Measurements from ENCODE around the gene SERGEF.

Gene SERGEF

GRCh38 chr11:17985517-17985916, 27.3 kb downstream of the SERGEF start:
- no peak for TF ChIP-seq ZNF274 (IDR thresholded peaks at IDR 0.05; ENCODE audit: low read depth, low read length)
- H3K9me3 ChIP-seq (ENCODE audit: insufficient read depth, low read length): no peaks in the 10 kb centered on the region
- H3K27me3 ChIP-seq (ENCODE audit: insufficient read depth, insufficient read length): no peaks in the 10 kb centered on the region
- DNase-seq (ENCODE audit: low read depth, low spot score): no peak
- H3K4me1 ChIP-seq (ENCODE audit: insufficient read depth, insufficient read length): no peaks in the 10 kb centered on the region
- H3K36me3 ChIP-seq (ENCODE audit: insufficient read depth, insufficient read length, low read length): peaks cover 6% of the 10 kb centered on the region
- H3K4me3 ChIP-seq (ENCODE audit: insufficient read length, low read depth): no peak overlapping the region
- H3K9ac ChIP-seq (ENCODE audit: insufficient read length, low read depth): no peak overlapping the region

- no peak for TF ChIP-seq YY1 (IDR thresholded peaks at IDR 0.05; ENCODE audit: insufficient read depth, insufficient read length)
- TF ChIP-seq SUZ12 (IDR thresholded peaks at IDR 0.05; ENCODE audit: extremely low read depth, insufficient read depth, insufficient read length): no peak
- no peak for TF ChIP-seq ZNF274 (IDR thresholded peaks at IDR 0.05; ENCODE audit: low read depth, low read length)
- peaks cover 6% of the 10 kb centered on the region for H3K36me3 ChIP-seq (ENCODE audit: insufficient read depth, insufficient read length, low read length)
- H3K9ac ChIP-seq (ENCODE audit: insufficient read length, low read depth): no peak overlapping the region
- DNase-seq (ENCODE audit: low read depth, low spot score): no peak
- no peak overlapping the region for H3K4me3 ChIP-seq (ENCODE audit: insufficient read length, low read depth)
- no peaks in the 10 kb centered on the region for H3K9me3 ChIP-seq (ENCODE audit: insufficient read depth, low read length)
- H3K4me1 ChIP-seq (ENCODE audit: insufficient read depth, insufficient read length): no peaks in the 10 kb centered on the region
- no peaks in the 10 kb centered on the region for H3K27me3 ChIP-seq (ENCODE audit: insufficient read depth, insufficient read length)
Observed at GRCh38 chr11:17983569-17983968, 29.3 kb downstream of the SERGEF start.

- no peaks in the 10 kb centered on the region for H3K36me3 ChIP-seq (ENCODE audit: insufficient read depth, insufficient read length, low read length)
- no peaks in the 10 kb centered on the region for H3K27me3 ChIP-seq (ENCODE audit: insufficient read depth, insufficient read length)
- no peak overlapping the region for H3K4me3 ChIP-seq (ENCODE audit: insufficient read length, low read depth)
- H3K4me1 ChIP-seq (ENCODE audit: insufficient read depth, insufficient read length): no peaks in the 10 kb centered on the region
- TF ChIP-seq ZNF274 (IDR thresholded peaks at IDR 0.05; ENCODE audit: low read depth, low read length): no peak
- TF ChIP-seq YY1 (IDR thresholded peaks at IDR 0.05; ENCODE audit: insufficient read depth, insufficient read length): no peak
- TF ChIP-seq SUZ12 (IDR thresholded peaks at IDR 0.05; ENCODE audit: extremely low read depth, insufficient read depth, insufficient read length): no peak
- DNase-seq (ENCODE audit: low read depth, low spot score): peak; percentile 18
- no peak overlapping the region for H3K9ac ChIP-seq (ENCODE audit: insufficient read length, low read depth)
- no peaks in the 10 kb centered on the region for H3K9me3 ChIP-seq (ENCODE audit: insufficient read depth, low read length)
Observed at GRCh38 chr11:17979770-17980371, 33.0 kb downstream of the SERGEF start.

- no peaks in the 10 kb centered on the region for H3K27me3 ChIP-seq (ENCODE audit: insufficient read depth, insufficient read length)
- H3K36me3 ChIP-seq (ENCODE audit: insufficient read depth, insufficient read length, low read length): no peaks in the 10 kb centered on the region
- no peaks in the 10 kb centered on the region for H3K4me1 ChIP-seq (ENCODE audit: insufficient read depth, insufficient read length)
- peak; percentile 25 for DNase-seq (ENCODE audit: low read depth, low spot score)
- no peak overlapping the region for H3K9ac ChIP-seq (ENCODE audit: insufficient read length, low read depth)
- H3K4me3 ChIP-seq (ENCODE audit: insufficient read length, low read depth): no peak overlapping the region
- no peaks in the 10 kb centered on the region for H3K9me3 ChIP-seq (ENCODE audit: insufficient read depth, low read length)
- TF ChIP-seq ZNF274 (IDR thresholded peaks at IDR 0.05; ENCODE audit: low read depth, low read length) (no peak), SUZ12 (IDR thresholded peaks at IDR 0.05; ENCODE audit: extremely low read depth, insufficient read depth, insufficient read length) (no peak), YY1 (IDR thresholded peaks at IDR 0.05; ENCODE audit: insufficient read depth, insufficient read length) (no peak)
Observed at GRCh38 chr11:17978553-17979287, 34.1 kb downstream of the SERGEF start.

- Histone ChIP-seq H3K4me3 (ENCODE audit: insufficient read length, low read depth) (no peak overlapping the region), H3K9ac (ENCODE audit: insufficient read length, low read depth) (no peak overlapping the region), H3K36me3 (ENCODE audit: insufficient read depth, insufficient read length, low read length) (no peaks in the 10 kb centered on the region), H3K9me3 (ENCODE audit: insufficient read depth, low read length) (no peaks in the 10 kb centered on the region), H3K4me1 (ENCODE audit: insufficient read depth, insufficient read length) (peaks cover 2% of the 10 kb centered on the region), H3K27me3 (ENCODE audit: insufficient read depth, insufficient read length) (no peaks in the 10 kb centered on the region)
- DNase-seq (ENCODE audit: low read depth, low spot score): no peak
- no peak for TF ChIP-seq YY1 (IDR thresholded peaks at IDR 0.05; ENCODE audit: insufficient read depth, insufficient read length)
- no peak for TF ChIP-seq ZNF274 (IDR thresholded peaks at IDR 0.05; ENCODE audit: low read depth, low read length)
- TF ChIP-seq SUZ12 (IDR thresholded peaks at IDR 0.05; ENCODE audit: extremely low read depth, insufficient read depth, insufficient read length): no peak
Observed at GRCh38 chr11:17976651-17977050, 36.2 kb downstream of the SERGEF start.

- no peak overlapping the region for H3K4me3 ChIP-seq (ENCODE audit: insufficient read length, low read depth)
- TF ChIP-seq SUZ12 (IDR thresholded peaks at IDR 0.05; ENCODE audit: extremely low read depth, insufficient read depth, insufficient read length) (no peak), YY1 (IDR thresholded peaks at IDR 0.05; ENCODE audit: insufficient read depth, insufficient read length) (no peak)
- H3K27me3 ChIP-seq (ENCODE audit: insufficient read depth, insufficient read length): no peaks in the 10 kb centered on the region
- no peaks in the 10 kb centered on the region for H3K36me3 ChIP-seq (ENCODE audit: insufficient read depth, insufficient read length, low read length)
- peaks cover 2% of the 10 kb centered on the region for H3K4me1 ChIP-seq (ENCODE audit: insufficient read depth, insufficient read length)
- no peak for DNase-seq (ENCODE audit: low read depth, low spot score)
- no peak overlapping the region for H3K9ac ChIP-seq (ENCODE audit: insufficient read length, low read depth)
- H3K9me3 ChIP-seq (ENCODE audit: insufficient read depth, low read length): peaks cover 6% of the 10 kb centered on the region; the same call in 1 of the 2 replicates
Observed at GRCh38 chr11:17974246-17974645, 38.6 kb downstream of the SERGEF start.

GRCh38 chr11:17972987-17973386, 39.9 kb downstream of the SERGEF start:
- H3K4me3 ChIP-seq (ENCODE audit: insufficient read length, low read depth): no peak overlapping the region
- H3K9ac ChIP-seq (ENCODE audit: insufficient read length, low read depth): no peak overlapping the region
- DNase-seq (ENCODE audit: low read depth, low spot score): peak; percentile 73
- H3K27me3 ChIP-seq (ENCODE audit: insufficient read depth, insufficient read length): no peaks in the 10 kb centered on the region
- TF ChIP-seq SUZ12 (IDR thresholded peaks at IDR 0.05; ENCODE audit: extremely low read depth, insufficient read depth, insufficient read length) (no peak), ZNF274 (IDR thresholded peaks at IDR 0.05; ENCODE audit: low read depth, low read length) (no peak), YY1 (IDR thresholded peaks at IDR 0.05; ENCODE audit: insufficient read depth, insufficient read length) (no peak)
- H3K4me1 ChIP-seq (ENCODE audit: insufficient read depth, insufficient read length): peaks cover 2% of the 10 kb centered on the region
- no peaks in the 10 kb centered on the region for H3K36me3 ChIP-seq (ENCODE audit: insufficient read depth, insufficient read length, low read length)
- peaks cover 6% of the 10 kb centered on the region; the same call in 1 of the 2 replicates for H3K9me3 ChIP-seq (ENCODE audit: insufficient read depth, low read length)

Measured in NT2/D1 (cell line).